GM12878 (cell line): Measurements from ENCODE around the gene PDE6A. TPM values are rescaled to one million over a fixed set of nuclear protein-coding genes. Genes with fewer than 3 reads are reported as not detected.

Experiments used
- ATAC-seq: fragments of 200-7000 bp; cut with Tn5 transposase; 3 replicates; pipeline ENCODE4 v1.9.1; 2020; ENCODE audit warnings: mild to moderate bottlenecking, moderate library complexity
- BruUV-seq: library from RNA; stranded (reverse); fragments of 400-500 nt; replicated peaks from 2 replicates; lab custom pipeline; 2021; lab: Mats Ljungman, UMichigan
- CTCF ChIA-PET: fragments of 300-600 bp; sonication (Branson Sonifier 250); formaldehyde crosslinking; extraction: SDS; loops from one replicate; lab custom pipeline; 2021; ENCODE audit warnings: inconsistent platforms; lab: Yijun Ruan, JAX
- POLR2A ChIA-PET: fragments of 350-600 bp; formaldehyde crosslinking; extraction: SDS; loops from one replicate; lab custom pipeline; 2021; ENCODE audit warnings: inconsistent platforms; lab: Charles Lee
- RAD21 ChIA-PET: fragments of 300-600 bp; sonication (Branson Sonifier 250); formaldehyde crosslinking; loops from one replicate; lab custom pipeline; 2023; ENCODE audit warnings: antibody characterized with exemption; ENCODE audit not compliant: unreplicated experiment; lab: Charles Lee
- SMC1A ChIA-PET: fragments of 300-600 bp; sonication (Branson Sonifier 250); formaldehyde crosslinking; loops from one replicate; lab custom pipeline; 2023; ENCODE audit not compliant: unreplicated experiment, uncharacterized antibody; lab: Charles Lee
- DNase-seq: peaks from one replicate; pipeline ENCODE4 v3.0.0-alpha.2; 2011; ENCODE audit warnings: low read depth, low spot score
- FAIRE-seq: peaks from 3 replicates; lab custom pipeline; 2011; peaks lifted over from hg19 to GRCh38; lab: Jason Lieb, UNC
- H2AFZ ChIP-seq: 2 replicates; pipeline ENCODE4 v1.6.0; 2011; ENCODE audit warnings: low read depth, low read length, control low read depth; ENCODE audit not compliant: control insufficient read depth
- H3K27ac ChIP-seq: 2 replicates; pipeline ENCODE4 v1.5.1; 2011; ENCODE audit warnings: control low read depth; ENCODE audit not compliant: control insufficient read depth, insufficient read depth
- H3K27me3 ChIP-seq, 2 experiments: replicated peaks in 1 of 2; 2 replicates each; pipeline versions ENCODE4 v1.6.0 to v1.6.1; 2011; ENCODE audit warnings: low read length in 1 of 2; ENCODE audit not compliant: control insufficient read depth in 2 of 2, insufficient read depth in 2 of 2
- H3K36me3 ChIP-seq, 2 experiments: 2 replicates each; pipeline ENCODE4 v1.5.1; 2011; ENCODE audit warnings: low read length in 1 of 2; ENCODE audit not compliant: control insufficient read depth in 2 of 2, insufficient read depth in 2 of 2
- H3K4me1 ChIP-seq: 2 replicates; pipeline ENCODE4 v1.6.1; 2011; ENCODE audit warnings: mild to moderate bottlenecking, low read length, moderate library complexity, mixed read lengths; ENCODE audit not compliant: control insufficient read depth, insufficient read depth
- H3K4me2 ChIP-seq: 2 replicates; pipeline ENCODE4 v1.6.0; 2011; ENCODE audit warnings: control low read depth; ENCODE audit not compliant: control insufficient read depth, insufficient read depth
- H3K4me3 ChIP-seq: fragments of 200-600 bp; sonication (generic); 2 replicates; pipeline ENCODE4 v1.5.1; 2016
- H3K79me2 ChIP-seq: 2 replicates; pipeline ENCODE4 v1.6.0; 2011; ENCODE audit warnings: low read length; ENCODE audit not compliant: control insufficient read depth, insufficient read depth
- H3K9ac ChIP-seq: 2 replicates; pipeline ENCODE4 v1.8.0; 2011; ENCODE audit warnings: low read length, control low read depth, mixed read lengths; ENCODE audit not compliant: control insufficient read depth, insufficient read depth
- H3K9me3 ChIP-seq: replicated peaks from 3 replicates; pipeline ENCODE4 v1.5.1; 2011; ENCODE audit warnings: mild to moderate bottlenecking, low read length; ENCODE audit not compliant: control insufficient read depth, insufficient read depth
- H4K20me1 ChIP-seq: 2 replicates; pipeline ENCODE4 v1.6.0; 2011; ENCODE audit not compliant: control insufficient read depth, insufficient read depth
- BHLHE40 ChIP-seq, 2 experiments: fragments of 450-650 bp in 1 of 2; IDR thresholded peaks; 2 replicates each; pipeline ENCODE4 v1.6.1; 2011 to 2017; ENCODE audit warnings: low read depth in 2 of 2, borderline replicate concordance in 1 of 2, improper control_type of control experiment in 1 of 2, low read length in 1 of 2, mild to moderate bottlenecking in 1 of 2
- IKZF2 ChIP-seq, 2 experiments: fragments of 450-650 bp; IDR thresholded peaks; 2 replicates each; pipeline ENCODE4 v1.6.1; 2017; ENCODE audit warnings: mild to moderate bottlenecking in 2 of 2, moderate library complexity in 2 of 2
- PML ChIP-seq: IDR thresholded peaks from 2 replicates; pipeline ENCODE4 v1.6.1; 2012; ENCODE audit warnings: low read length, inconsistent platforms
- SMC3 ChIP-seq: IDR thresholded peaks from 2 replicates; pipeline ENCODE4 v1.6.1; 2011; ENCODE audit warnings: low read length, improper control_type of control experiment, borderline replicate concordance
- WGBS: methylation state at CpG from one replicate; pipeline ENCODE4 v1.1.6; 2016; ENCODE audit warnings: low lambda C conversion rate; ENCODE audit not compliant: insufficient replicate concordance, insufficient coverage; ENCODE audit errors: missing lambda C conversion rate; 5-methylcytosine and 5-hydroxymethylcytosine counted together
- in situ Hi-C: fragments of 300-500 bp; cut with MboI; formaldehyde crosslinking; loops from 9 replicates; pipeline ENCODE4 v1.14.3; 2018; ENCODE audit warnings: mixed read lengths
- intact Hi-C: fragments of 100-400 bp; cut with micrococcal nuclease; formaldehyde crosslinking; loops from one replicate; pipeline ENCODE4 v1.14.2; 2022; ENCODE audit not compliant: unreplicated experiment
- polyA plus RNA-seq, 11 experiments: library from polyadenylated mRNA; depleted of rRNA in 4 of 11; unstranded in 6 of 11; stranded (reverse) in 5 of 11; fragments of >200 nt; fragmentation: Nextera tagmentation in 4 of 11; fragmentation: Illumina TruSeq in 1 of 11; extraction: Ambion mirVana in 4 of 11; extraction: Trizol in 1 of 11; gene quantifications; 1 replicate in 1 of 11; 2 replicates in 10 of 11; pipeline versions ENCODE4 v1.2.1 to v1.2.3, GENCODE V29; 2011 to 2016; ENCODE audit warnings: inconsistent platforms in 2 of 11, missing spikeins in 2 of 11, low read depth in 1 of 11
- total RNA-seq, 4 experiments: library from RNA; depleted of rRNA in 3 of 4; stranded (reverse); fragments of >200 nt in 3 of 4; fragmentation: Illumina TruSeq in 1 of 4; extraction: Trizol in 1 of 4; gene quantifications; 2 replicates each; pipeline versions ENCODE4 v1.2.1 to v1.2.3, GENCODE V29; 2013 to 2021
- TF ChIP-seq, protein P1 (sequence below): fragments of 150-350 bp; IDR thresholded peaks from 2 replicates; pipeline ENCODE4 v1.6.1; 2014; ENCODE audit warnings: mild to moderate bottlenecking, low read depth, low read length

The PDE6A gene
- total and polyA plus RNA-seq, 10 of the 15 experiments (the other 5 are each of a cell fraction or from before 2014, with no cell fraction given) = 0.05 to 0.26 TPM; not detected in 8

DNA sequence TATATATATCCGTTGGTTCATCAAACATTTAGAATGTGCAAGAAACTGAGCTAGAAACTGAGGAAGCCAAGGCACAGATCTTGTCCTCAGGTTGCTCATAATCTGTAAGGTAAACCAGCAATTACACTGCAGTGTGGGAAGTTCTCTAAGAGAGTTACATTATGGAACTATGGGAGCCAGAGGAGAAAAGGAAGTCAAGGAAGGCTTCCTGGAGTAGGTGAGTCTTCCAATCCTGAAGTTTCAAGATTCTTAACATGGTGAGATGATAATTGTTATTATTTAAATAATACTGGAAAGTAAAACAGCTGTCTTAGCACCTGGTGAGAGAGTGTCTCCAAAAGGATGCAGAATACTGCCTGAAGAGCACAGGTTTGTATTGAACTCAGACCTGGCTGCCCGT, 44.2 kb downstream of the PDE6A start (continued):
- TF ChIP-seq BHLHE40 (IDR thresholded peaks at IDR 0.05; ENCODE audit: borderline replicate concordance in 1 of 2, low read depth in 2 of 2, low read length in 1 of 2) = no peak

DNA sequence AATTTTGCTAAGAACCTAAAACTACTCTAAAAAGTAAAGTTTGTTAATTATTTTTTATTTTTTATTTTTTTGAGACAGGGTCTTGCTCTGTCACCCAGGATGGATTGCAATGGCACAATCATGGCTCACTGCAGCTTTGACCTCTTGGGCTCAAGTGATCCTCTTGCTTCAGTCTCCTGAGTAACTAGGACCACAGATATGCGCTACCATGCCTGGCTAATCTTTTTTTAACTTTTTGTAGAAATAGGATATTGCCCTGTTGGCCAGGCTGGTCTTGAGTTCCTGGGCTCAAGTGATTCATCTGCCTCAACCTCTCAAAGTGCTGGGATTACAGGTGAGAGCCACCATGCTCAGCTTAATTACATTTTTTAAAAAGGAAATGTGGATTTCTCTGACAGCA, 45.8 kb downstream of the PDE6A start:
- Histone ChIP-seq H3K9ac (no peak overlapping the region), H3K79me2 (no peaks in the 10 kb centered on the region), H3K27ac (no peak overlapping the region), H3K36me3 (no peaks in the 10 kb centered on the region), H4K20me1 (no peaks in the 10 kb centered on the region), H3K4me1 (no peaks in the 10 kb centered on the region), H3K4me2 (no peak overlapping the region), H3K9me3 (no peaks in the 10 kb centered on the region), H2AFZ (no peak overlapping the region), H3K4me3 (no peak overlapping the region), H3K27me3 (no peaks in the 10 kb centered on the region)
- intact Hi-C loops (no loop called here), in situ Hi-C loops (no loop called here)
- RAD21 ChIA-PET = interaction anchor here (1.1 kb wide), 1 partner anchor 319 kb away, joined by 3 read pairs; no protein-coding TSS in a partner anchor
- CTCF ChIA-PET = no interaction called here
- BruUV-seq = no TSS peak
- POLR2A ChIA-PET = no interaction called here
- SMC1A ChIA-PET = no interaction called here
- TF ChIP-seq PML (no peak), SMC3 (no peak), IKZF2 (IDR thresholded peaks at IDR 0.05) (no peak)
- TF ChIP-seq, protein P1, sequence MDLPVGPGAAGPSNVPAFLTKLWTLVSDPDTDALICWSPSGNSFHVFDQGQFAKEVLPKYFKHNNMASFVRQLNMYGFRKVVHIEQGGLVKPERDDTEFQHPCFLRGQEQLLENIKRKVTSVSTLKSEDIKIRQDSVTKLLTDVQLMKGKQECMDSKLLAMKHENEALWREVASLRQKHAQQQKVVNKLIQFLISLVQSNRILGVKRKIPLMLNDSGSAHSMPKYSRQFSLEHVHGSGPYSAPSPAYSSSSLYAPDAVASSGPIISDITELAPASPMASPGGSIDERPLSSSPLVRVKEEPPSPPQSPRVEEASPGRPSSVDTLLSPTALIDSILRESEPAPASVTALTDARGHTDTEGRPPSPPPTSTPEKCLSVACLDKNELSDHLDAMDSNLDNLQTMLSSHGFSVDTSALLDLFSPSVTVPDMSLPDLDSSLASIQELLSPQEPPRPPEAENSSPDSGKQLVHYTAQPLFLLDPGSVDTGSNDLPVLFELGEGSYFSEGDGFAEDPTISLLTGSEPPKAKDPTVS = no peak
- no peak for FAIRE-seq
- 89% methylated on average over 1 of the region's 1 CpG for WGBS
- DNase-seq = no peak
- no peak for ATAC-seq
